HepG2 (cell line): ENCODE data around the gene EFCAB11. TPM values are rescaled to one million over a fixed set of nuclear protein-coding genes. Genes with fewer than 3 reads are reported as not detected.

Experiments
- ASH2L ChIP-seq: fragments of 300-600, 200-600 bp; sonication (generic); IDR thresholded peaks from 2 replicates; pipeline ENCODE4 v1.7.0; 2017; ENCODE audit warnings: low read depth, mild to moderate bottlenecking, moderate library complexity, mixed read lengths, low read length; ENCODE audit not compliant: insufficient read length
- PRPF4 ChIP-seq: fragments of 200-400 bp; formaldehyde crosslinking; IDR thresholded peaks from 2 replicates; pipeline ENCODE4 v1.6.1; 2016; ENCODE audit warnings: low read length, low read depth; ENCODE audit not compliant: poor library complexity, severe bottlenecking
- ZBED4 ChIP-seq: sonication (generic); formaldehyde crosslinking; IDR thresholded peaks from 2 replicates; pipeline ENCODE4 v1.4.0; 2020; ENCODE audit warnings: missing genetic modification reagents, borderline replicate concordance
- polyA plus RNA-seq, 8 experiments: library from polyadenylated mRNA; depleted of rRNA in 3 of 8; stranded (reverse) in 7 of 8; unstranded in 1 of 8; fragments of >200 nt; fragmentation: Illumina TruSeq in 4 of 8; extraction: Trizol in 4 of 8; gene quantifications; 2 replicates each; pipeline versions ENCODE4 v1.2.1 to v1.2.3, GENCODE V29; 2011 to 2016; ENCODE audit warnings: low read depth in 4 of 8, missing spikeins in 1 of 8, mixed read lengths in 1 of 8; ENCODE audit not compliant: insufficient read depth in 1 of 8
- total RNA-seq, 5 experiments: library from RNA; depleted of rRNA; stranded (reverse); fragments of >200 nt; fragmentation: Illumina TruSeq; extraction: Trizol; gene quantifications; 2 replicates each; pipeline ENCODE4 v1.2.3, GENCODE V29; 2016; ENCODE audit warnings: low read depth in 1 of 5
- TF ChIP-seq, protein P1 (sequence below): sonication (generic); formaldehyde crosslinking; IDR thresholded peaks from 2 replicates; pipeline ENCODE4 v1.4.0; 2020; ENCODE audit warnings: missing genetic modification reagents, low read depth, mild to moderate bottlenecking, borderline replicate concordance
- TF ChIP-seq, protein P2 (sequence below): sonication (generic); formaldehyde crosslinking; IDR thresholded peaks from 2 replicates; pipeline ENCODE4 v1.5.0; 2020; ENCODE audit warnings: mild to moderate bottlenecking, missing genetic modification reagents

Gene EFCAB11
- total and polyA plus RNA-seq, 2 of the 13 experiments (the other 11 are each of a cell fraction or from before 2014, with no cell fraction given), result 8.2 to 31.5 TPM

GRCh38 chr14:89955745-89956660, 1.5 kb upstream of the EFCAB11 start, which contains the start of gene TDP1 (continued):
- TF ChIP-seq PRPF4 (no peak), ASH2L (peak; percentile 86), ZBED4 (CRISPR knock-in tag) (peak; percentile 32; the same call in 1 of the 2 replicates)
- TF ChIP-seq, protein P1, sequence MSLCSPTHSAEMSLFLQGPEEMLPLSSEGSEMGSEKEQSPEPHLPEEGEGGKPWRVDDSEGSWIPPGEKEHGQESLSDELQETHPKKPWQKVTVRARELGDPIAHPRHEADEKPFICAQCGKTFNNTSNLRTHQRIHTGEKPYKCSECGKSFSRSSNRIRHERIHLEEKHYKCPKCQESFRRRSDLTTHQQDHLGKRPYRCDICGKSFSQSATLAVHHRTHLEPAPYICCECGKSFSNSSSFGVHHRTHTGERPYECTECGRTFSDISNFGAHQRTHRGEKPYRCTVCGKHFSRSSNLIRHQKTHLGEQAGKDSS (CRISPR knock-in tag), result no peak; the same call in 1 of the 2 replicates
- TF ChIP-seq, protein P2, sequence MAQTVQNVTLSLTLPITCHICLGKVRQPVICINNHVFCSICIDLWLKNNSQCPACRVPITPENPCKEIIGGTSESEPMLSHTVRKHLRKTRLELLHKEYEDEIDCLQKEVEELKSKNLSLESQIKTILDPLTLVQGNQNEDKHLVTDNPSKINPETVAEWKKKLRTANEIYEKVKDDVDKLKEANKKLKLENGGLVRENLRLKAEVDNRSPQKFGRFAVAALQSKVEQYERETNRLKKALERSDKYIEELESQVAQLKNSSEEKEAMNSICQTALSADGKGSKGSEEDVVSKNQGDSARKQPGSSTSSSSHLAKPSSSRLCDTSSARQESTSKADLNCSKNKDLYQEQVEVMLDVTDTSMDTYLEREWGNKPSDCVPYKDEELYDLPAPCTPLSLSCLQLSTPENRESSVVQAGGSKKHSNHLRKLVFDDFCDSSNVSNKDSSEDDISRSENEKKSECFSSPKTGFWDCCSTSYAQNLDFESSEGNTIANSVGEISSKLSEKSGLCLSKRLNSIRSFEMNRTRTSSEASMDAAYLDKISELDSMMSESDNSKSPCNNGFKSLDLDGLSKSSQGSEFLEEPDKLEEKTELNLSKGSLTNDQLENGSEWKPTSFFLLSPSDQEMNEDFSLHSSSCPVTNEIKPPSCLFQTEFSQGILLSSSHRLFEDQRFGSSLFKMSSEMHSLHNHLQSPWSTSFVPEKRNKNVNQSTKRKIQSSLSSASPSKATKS (CRISPR knock-in tag), result no peak
